ENCODE measurements around the gene PTPRE. TPM values are rescaled to one million over a fixed set of nuclear protein-coding genes. Genes with fewer than 3 reads are reported as not detected.
"Not testable (repeated sequence)": the region's sequence is repeated elsewhere in the genome, so short reads cannot be mapped to it uniquely, and the experiment has no call there.

The PTPRE gene
- polyA plus RNA-seq, 12 donors = 3.9 to 17.8 (median 7.2) TPM; not detected in 1

- DNase-seq = no peak
These were observed 72.1 kb downstream of the PTPRE start for GRCh38 chr10:127979045-127979444.

GRCh38 chr10:127979566-127979965, 72.7 kb downstream of the PTPRE start:
- no peak for DNase-seq

- no peak for DNase-seq
These were observed 74.0 kb downstream of the PTPRE start for GRCh38 chr10:127980898-127981297.

GRCh38 chr10:127982601-127983000, 75.7 kb downstream of the PTPRE start:
- DNase-seq = no peak

GRCh38 chr10:127983344-127984100, 76.6 kb downstream of the PTPRE start:
- no peak for DNase-seq

- no peak for DNase-seq
These were observed 78.0 kb downstream of the PTPRE start for GRCh38 chr10:127984945-127985344.

GRCh38 chr10:127986531-127987466, 79.9 kb downstream of the PTPRE start:
- DNase-seq = no peak

- DNase-seq = no peak
These were observed 80.8 kb downstream of the PTPRE start for GRCh38 chr10:127987467-127988380.

- DNase-seq = no peak
These were observed 82.6 kb downstream of the PTPRE start for GRCh38 chr10:127989481-127990012.

GRCh38 chr10:127990132-127990788, 83.4 kb downstream of the PTPRE start:
- DNase-seq = not testable (repeated sequence)

- DNase-seq = no peak
These were observed 84.1 kb downstream of the PTPRE start for GRCh38 chr10:127990846-127991542.

- DNase-seq = no peak
These were observed 84.8 kb downstream of the PTPRE start for GRCh38 chr10:127991543-127992255.

GRCh38 chr10:127992376-127992775, 85.5 kb downstream of the PTPRE start:
- DNase-seq = no peak

GRCh38 chr10:127993056-127993690, 86.3 kb downstream of the PTPRE start:
- DNase-seq = no peak

- no peak for DNase-seq
These were observed 89.0 kb downstream of the PTPRE start for GRCh38 chr10:127995939-127996338.

GRCh38 chr10:127996586-127996985, 89.7 kb downstream of the PTPRE start:
- DNase-seq = no peak

- no peak for DNase-seq
These were observed 90.4 kb downstream of the PTPRE start for GRCh38 chr10:127997271-127997670.

- DNase-seq = peak; percentile 68
These were observed 91.0 kb downstream of the PTPRE start for GRCh38 chr10:127997937-127998336.

Data from muscle of arm (tissue), 12 donors.